GM18508 (cell line): ENCODE measurements around the gene ZNF467.

Experiments
- ATAC-seq: cut with Tn5 transposase; IDR thresholded peaks from one replicate; pipeline ENCODE4 v1.9.1; 2021; ENCODE audit warnings: moderate number of reproducible peaks; ENCODE audit not compliant: insufficient read depth, unreplicated experiment

Gene ZNF467

GRCh38 chr7:149788300-149788851, 15.0 kb upstream of the ZNF467 start:
- no peak for ATAC-seq

GRCh38 chr7:149787428-149788299, 14.3 kb upstream of the ZNF467 start:
- ATAC-seq = no peak

GRCh38 chr7:149785983-149786382, 12.6 kb upstream of the ZNF467 start:
- no peak for ATAC-seq

GRCh38 chr7:149785402-149785801, 12.0 kb upstream of the ZNF467 start:
- ATAC-seq = no peak

GRCh38 chr7:149784251-149784608, 10.8 kb upstream of the ZNF467 start:
- ATAC-seq = no peak

- no peak for ATAC-seq
Measured at GRCh38 chr7:149783386-149784250, 10.2 kb upstream of the ZNF467 start.

- no peak for ATAC-seq
Measured at GRCh38 chr7:149782682-149783345, 9.4 kb upstream of the ZNF467 start.

GRCh38 chr7:149781921-149782320, 8.5 kb upstream of the ZNF467 start:
- ATAC-seq = no peak

- no peak for ATAC-seq
Measured at GRCh38 chr7:149780636-149781419, 7.4 kb upstream of the ZNF467 start.

- no peak for ATAC-seq
Measured at GRCh38 chr7:149780056-149780455, 6.7 kb upstream of the ZNF467 start.

- ATAC-seq = no peak
Measured at GRCh38 chr7:149779502-149779805, 6.1 kb upstream of the ZNF467 start.

- no peak for ATAC-seq
Measured at GRCh38 chr7:149778696-149779501, 5.5 kb upstream of the ZNF467 start.

GRCh38 chr7:149778327-149778637, 4.9 kb upstream of the ZNF467 start:
- ATAC-seq = no peak

GRCh38 chr7:149777551-149778326, 4.4 kb upstream of the ZNF467 start:
- ATAC-seq = no peak

GRCh38 chr7:149776848-149777407, 3.5 kb upstream of the ZNF467 start:
- no peak for ATAC-seq

- no peak for ATAC-seq
Measured at GRCh38 chr7:149776289-149776688, 2.9 kb upstream of the ZNF467 start.

- ATAC-seq = no peak
Measured at GRCh38 chr7:149775176-149775556, 1.8 kb upstream of the ZNF467 start.
